B cell (primary cell): ENCODE data around the gene SHROOM2.

Experiments used
- CTCF ChIP-seq: fragments of 200-600 bp; IDR thresholded peaks from one replicate; pipeline ENCODE4 v1.8.0; 2022; ENCODE audit warnings: antibody characterized with exemption, mild to moderate bottlenecking
- EZH2 ChIP-seq: IDR thresholded peaks from 2 replicates; pipeline ENCODE4 v1.6.1; 2012; ENCODE audit warnings: borderline replicate concordance, low read depth, mild to moderate bottlenecking, moderate library complexity, low read length; ENCODE audit not compliant: insufficient read depth, poor library complexity, severe bottlenecking

GRCh38 chrX:9997041-9997440 lies 210.8 kb downstream of the SHROOM2 start:
- TF ChIP-seq CTCF: no peak
- TF ChIP-seq EZH2: no peak
